ENCODE results near the gene ENTREP1. TPM values are rescaled to one million over a fixed set of nuclear protein-coding genes. Genes with fewer than 3 reads are reported as not detected.

The ENTREP1 gene
- total RNA-seq, 1 donor from 2014 or later = 30.1 TPM

DNA sequence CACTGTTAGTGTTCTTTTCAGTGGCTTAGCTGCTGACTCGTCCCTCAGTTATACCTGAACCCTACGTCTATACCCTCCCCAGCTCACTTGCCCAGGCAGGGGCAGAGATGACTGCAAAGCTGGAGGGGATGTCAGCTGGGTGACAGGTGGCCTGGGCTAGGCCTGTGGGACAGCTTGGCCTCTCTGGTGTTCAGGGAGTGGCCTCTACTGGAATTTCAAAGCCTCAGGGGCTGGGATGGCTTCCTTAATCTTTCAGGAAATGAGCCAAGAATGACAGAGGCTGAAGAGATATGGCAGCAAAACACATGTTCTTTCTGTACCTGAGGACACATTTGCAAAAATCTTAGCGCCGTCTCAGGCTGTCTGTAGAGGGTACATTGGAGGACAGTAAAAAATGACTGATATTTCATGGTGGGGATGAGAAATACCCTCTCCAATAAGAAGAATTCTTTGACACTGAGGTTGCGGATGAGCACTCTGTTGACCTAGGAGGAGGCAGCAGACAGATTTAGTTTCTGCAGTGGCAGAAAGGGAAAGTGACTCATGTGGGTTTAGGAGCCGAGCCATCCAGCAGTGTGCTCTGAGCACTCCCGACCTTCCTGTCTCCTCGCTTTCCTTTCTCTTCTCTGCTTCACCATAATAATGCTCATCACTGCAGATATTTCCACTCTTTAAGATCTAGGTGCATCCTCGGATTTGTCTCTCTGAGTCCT lies 54.4 kb downstream of the ENTREP1 start:
- DNase-seq = no peak
- Histone ChIP-seq H3K4me3 (no peak overlapping the region), H3K27me3 (ENCODE audit: low read depth) (no peaks in the 10 kb centered on the region), H3K9me3 (no peaks in the 10 kb centered on the region), H3K27ac (peak overlapping the region; percentile 22), H3K4me1 (peaks cover 24% of the 10 kb centered on the region), H3K36me3 (no peaks in the 10 kb centered on the region)
- intact Hi-C loops (cut with DNase I) = no loop called here
- peak; percentile 36 to 51 for ATAC-seq
- TF ChIP-seq, protein P1, sequence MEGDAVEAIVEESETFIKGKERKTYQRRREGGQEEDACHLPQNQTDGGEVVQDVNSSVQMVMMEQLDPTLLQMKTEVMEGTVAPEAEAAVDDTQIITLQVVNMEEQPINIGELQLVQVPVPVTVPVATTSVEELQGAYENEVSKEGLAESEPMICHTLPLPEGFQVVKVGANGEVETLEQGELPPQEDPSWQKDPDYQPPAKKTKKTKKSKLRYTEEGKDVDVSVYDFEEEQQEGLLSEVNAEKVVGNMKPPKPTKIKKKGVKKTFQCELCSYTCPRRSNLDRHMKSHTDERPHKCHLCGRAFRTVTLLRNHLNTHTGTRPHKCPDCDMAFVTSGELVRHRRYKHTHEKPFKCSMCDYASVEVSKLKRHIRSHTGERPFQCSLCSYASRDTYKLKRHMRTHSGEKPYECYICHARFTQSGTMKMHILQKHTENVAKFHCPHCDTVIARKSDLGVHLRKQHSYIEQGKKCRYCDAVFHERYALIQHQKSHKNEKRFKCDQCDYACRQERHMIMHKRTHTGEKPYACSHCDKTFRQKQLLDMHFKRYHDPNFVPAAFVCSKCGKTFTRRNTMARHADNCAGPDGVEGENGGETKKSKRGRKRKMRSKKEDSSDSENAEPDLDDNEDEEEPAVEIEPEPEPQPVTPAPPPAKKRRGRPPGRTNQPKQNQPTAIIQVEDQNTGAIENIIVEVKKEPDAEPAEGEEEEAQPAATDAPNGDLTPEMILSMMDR (IDR thresholded peaks at IDR 0.05) = no peak

DNA sequence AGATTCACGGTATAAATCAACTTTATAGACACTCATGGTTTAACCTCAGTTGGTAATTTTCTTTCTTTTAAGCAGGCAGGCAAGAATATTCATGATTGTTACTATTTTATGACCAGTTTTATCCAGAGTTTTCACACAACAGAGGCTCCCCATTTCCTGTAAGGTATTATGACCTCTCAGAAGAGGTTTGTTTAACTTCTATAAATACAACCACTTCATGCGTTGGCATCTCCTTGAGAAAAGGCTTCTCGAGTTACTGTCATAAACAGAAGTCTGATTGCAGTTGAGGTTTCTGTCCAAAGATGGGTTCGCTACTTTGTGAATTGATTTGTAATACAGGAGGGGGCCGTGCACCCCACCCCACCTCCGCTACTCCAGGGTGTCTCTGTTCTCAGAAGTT lies 55.3 kb downstream of the ENTREP1 start:
- DNase-seq = no peak
- intact Hi-C loops (cut with DNase I) = no loop called here
- H3K4me3 ChIP-seq = no peak overlapping the region
- no peaks in the 10 kb centered on the region for H3K36me3 ChIP-seq
- H3K4me1 ChIP-seq = peaks cover 24% of the 10 kb centered on the region
- H3K27ac ChIP-seq = no peak overlapping the region
- TF ChIP-seq, protein P1 (IDR thresholded peaks at IDR 0.05) = no peak
- peak; percentile 11 to 30 for ATAC-seq
- no peaks in the 10 kb centered on the region for H3K9me3 ChIP-seq
- no peaks in the 10 kb centered on the region for H3K27me3 ChIP-seq (ENCODE audit: low read depth)

DNA sequence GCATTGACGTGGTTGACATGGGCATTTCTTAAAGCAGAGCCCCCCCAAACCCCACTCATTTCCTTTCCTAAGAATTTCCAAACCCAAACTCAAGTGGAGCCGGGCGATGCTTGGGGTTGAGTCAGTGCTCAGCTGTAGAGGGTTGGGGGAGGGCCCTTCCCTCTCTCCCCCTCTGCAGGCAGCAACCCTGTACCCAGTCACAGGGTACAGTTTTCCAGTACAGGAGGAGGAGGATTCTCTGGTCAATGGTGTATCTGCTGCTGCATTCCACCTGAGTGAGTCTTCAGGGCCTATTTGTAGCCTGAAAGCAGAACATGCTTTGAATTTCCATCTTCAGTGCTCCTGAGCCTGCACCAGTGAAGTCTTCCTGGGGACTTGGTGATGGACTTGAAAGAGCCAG lies 55.8 kb downstream of the ENTREP1 start:
- Histone ChIP-seq H3K27me3 (ENCODE audit: low read depth) (no peaks in the 10 kb centered on the region), H3K4me1 (peaks cover 23% of the 10 kb centered on the region), H3K4me3 (no peak overlapping the region), H3K27ac (no peak overlapping the region), H3K9me3 (no peaks in the 10 kb centered on the region), H3K36me3 (no peaks in the 10 kb centered on the region)
- ATAC-seq (no peak), DNase-seq (no peak)
- intact Hi-C loops (cut with DNase I) = no loop called here
- TF ChIP-seq, protein P1 (IDR thresholded peaks at IDR 0.05) = no peak

DNA sequence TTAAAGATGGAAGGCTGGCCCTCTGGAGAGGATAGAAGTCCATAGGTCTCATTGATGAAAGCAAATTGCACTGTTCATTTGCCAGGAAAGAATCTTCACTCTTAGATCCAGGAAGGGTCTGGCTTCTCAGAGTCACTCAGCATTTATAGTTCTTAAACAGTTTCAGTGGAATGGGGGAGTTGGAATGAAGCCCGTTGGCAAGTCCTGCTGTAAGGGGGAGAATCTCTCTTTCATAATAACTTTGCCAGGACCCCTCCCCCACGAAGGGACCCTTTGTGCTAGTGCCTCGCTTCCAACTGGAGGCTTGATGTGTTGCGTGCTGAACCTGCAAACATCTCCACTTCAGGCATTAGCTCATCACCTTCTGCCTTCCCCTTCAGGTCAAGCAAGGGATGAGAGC lies 57.1 kb downstream of the ENTREP1 start:
- TF ChIP-seq, protein P1 (IDR thresholded peaks at IDR 0.05) = no peak
- no peaks in the 10 kb centered on the region for H3K27me3 ChIP-seq (ENCODE audit: low read depth)
- intact Hi-C loops (cut with DNase I) = no loop called here
- DNase-seq (no peak), ATAC-seq (no peak)
- H3K36me3 ChIP-seq = peaks cover 3% of the 10 kb centered on the region
- H3K4me1 ChIP-seq = peaks cover 13% of the 10 kb centered on the region
- no peaks in the 10 kb centered on the region for H3K9me3 ChIP-seq
- no peak overlapping the region for H3K27ac ChIP-seq
- H3K4me3 ChIP-seq = no peak overlapping the region

DNA sequence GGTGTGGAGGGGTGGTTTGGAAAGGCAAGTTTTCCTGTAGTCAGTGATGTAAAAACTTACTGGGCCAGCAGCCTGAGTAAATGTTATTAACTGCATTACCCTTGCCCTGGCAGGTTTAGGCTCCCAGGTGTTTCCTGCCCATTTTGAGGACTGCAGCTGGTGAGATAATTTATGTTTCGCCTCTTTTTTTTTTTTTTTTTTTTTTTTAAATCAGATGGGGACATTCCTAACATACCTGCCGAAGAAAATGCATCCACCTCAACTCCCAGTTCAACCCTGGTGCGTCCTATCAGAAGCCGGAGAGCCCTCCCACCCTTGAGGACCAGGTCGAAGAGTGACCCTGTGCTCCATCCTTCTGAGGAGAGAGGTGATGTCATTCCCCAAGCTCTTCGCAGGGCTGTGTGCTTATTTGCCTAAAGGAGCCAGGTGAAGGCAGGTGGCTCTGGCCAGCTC lies 60.6 kb downstream of the ENTREP1 start:
- Histone ChIP-seq H3K9me3 (no peaks in the 10 kb centered on the region), H3K4me3 (no peak overlapping the region), H3K36me3 (peaks cover 12% of the 10 kb centered on the region), H3K4me1 (no peaks in the 10 kb centered on the region), H3K27me3 (ENCODE audit: low read depth) (no peaks in the 10 kb centered on the region), H3K27ac (no peak overlapping the region)
- TF ChIP-seq, protein P1 (IDR thresholded peaks at IDR 0.05) = no peak
- peak; percentile 81 to 88 for ATAC-seq
- intact Hi-C loops (cut with DNase I) = no loop called here
- DNase-seq = peak; percentile 53
